Measurements from ENCODE around the gene PTPRK.

DNA sequence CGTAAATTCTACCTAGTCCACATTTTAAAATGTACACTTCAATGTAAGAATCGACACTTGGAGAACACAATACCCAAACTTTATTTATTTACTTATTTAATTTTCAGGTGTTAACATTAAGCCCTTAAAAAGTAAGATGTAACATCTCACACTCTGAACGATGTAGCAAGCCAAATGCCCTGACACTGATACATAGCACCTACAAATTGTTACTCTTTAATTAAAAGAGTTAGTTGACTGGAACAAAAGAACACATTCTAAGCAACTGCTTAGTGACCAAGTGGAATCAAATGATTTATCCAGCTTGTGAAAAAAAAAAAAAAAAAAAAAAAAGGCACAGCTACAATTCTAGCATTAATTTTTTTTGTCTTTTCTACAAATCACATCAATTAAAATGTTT is 327.4 kb downstream of the PTPRK start:
- TF ChIP-seq, protein P1, sequence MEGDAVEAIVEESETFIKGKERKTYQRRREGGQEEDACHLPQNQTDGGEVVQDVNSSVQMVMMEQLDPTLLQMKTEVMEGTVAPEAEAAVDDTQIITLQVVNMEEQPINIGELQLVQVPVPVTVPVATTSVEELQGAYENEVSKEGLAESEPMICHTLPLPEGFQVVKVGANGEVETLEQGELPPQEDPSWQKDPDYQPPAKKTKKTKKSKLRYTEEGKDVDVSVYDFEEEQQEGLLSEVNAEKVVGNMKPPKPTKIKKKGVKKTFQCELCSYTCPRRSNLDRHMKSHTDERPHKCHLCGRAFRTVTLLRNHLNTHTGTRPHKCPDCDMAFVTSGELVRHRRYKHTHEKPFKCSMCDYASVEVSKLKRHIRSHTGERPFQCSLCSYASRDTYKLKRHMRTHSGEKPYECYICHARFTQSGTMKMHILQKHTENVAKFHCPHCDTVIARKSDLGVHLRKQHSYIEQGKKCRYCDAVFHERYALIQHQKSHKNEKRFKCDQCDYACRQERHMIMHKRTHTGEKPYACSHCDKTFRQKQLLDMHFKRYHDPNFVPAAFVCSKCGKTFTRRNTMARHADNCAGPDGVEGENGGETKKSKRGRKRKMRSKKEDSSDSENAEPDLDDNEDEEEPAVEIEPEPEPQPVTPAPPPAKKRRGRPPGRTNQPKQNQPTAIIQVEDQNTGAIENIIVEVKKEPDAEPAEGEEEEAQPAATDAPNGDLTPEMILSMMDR (IDR thresholded peaks at IDR 0.05), result no peak
- no peak for TF ChIP-seq POLR2A (IDR thresholded peaks at IDR 0.05)
